Breast epithelium (tissue), 4 donors: ENCODE measurements around the gene KCNJ18. TPM values are rescaled to one million over a fixed set of nuclear protein-coding genes. Genes with fewer than 3 reads are reported as not detected.
"Not testable (repeated sequence)": the region's sequence is repeated elsewhere in the genome, so short reads cannot be mapped to it uniquely, and the experiment has no call there.

Experiments
- DNase-seq, 2 donors: peaks; one replicate each; pipeline ENCODE4 v3.0.0-alpha.2; 2019; ENCODE audit warnings: low spot score in 2 of 2
- H3K27ac ChIP-seq, 2 donors: fragments of 200-600 bp; sonication (generic) in 1 of 2; one replicate each; pipeline ENCODE4 v1.5.1; 2016 to 2019; ENCODE audit warnings: mild to moderate bottlenecking in 1 of 2
- H3K27me3 ChIP-seq, 2 donors: fragments of 200-600 bp; sonication (generic) in 1 of 2; one replicate each; pipeline versions ENCODE4 v1.5.1 to v1.6.0; 2017 to 2019; ENCODE audit warnings: control low read depth in 1 of 2, mild to moderate bottlenecking in 1 of 2
- H3K36me3 ChIP-seq: fragments of 200-600 bp; one replicate; pipeline ENCODE4 v1.5.1; 2019
- H3K4me1 ChIP-seq, 2 donors: fragments of 200-600 bp; sonication (generic); one replicate each; pipeline ENCODE4 v1.5.1; 2016 to 2019; ENCODE audit warnings: control low read depth in 1 of 2
- H3K4me3 ChIP-seq, 3 donors: fragments of 200-600 bp; sonication (generic); 1 replicate in 2 of 3; 2 replicates in 1 of 3; pipeline ENCODE4 v1.5.1; 2016 to 2019; ENCODE audit warnings: mild to moderate bottlenecking in 3 of 3, moderate library complexity in 2 of 3
- H3K9me3 ChIP-seq, 2 donors: fragments of 200-600 bp; sonication (generic) in 1 of 2; one replicate each; pipeline ENCODE4 v1.5.1; 2016 to 2019; ENCODE audit warnings: control low read depth in 1 of 2
- intact Hi-C: fragments of 100-400 bp; cut with DNase I; formaldehyde crosslinking; loops from one replicate; pipeline ENCODE4 v1.15.1; 2023; ENCODE audit warnings: low total_unique reads
- total RNA-seq, 3 donors: library from RNA; depleted of rRNA; stranded (reverse); fragments of >200 nt; gene quantifications; one replicate each; pipeline ENCODE4 v1.1.0, GENCODE V29; 2016

The KCNJ18 gene
- total RNA-seq, 3 donors from 2014 or later = not detected

DNA sequence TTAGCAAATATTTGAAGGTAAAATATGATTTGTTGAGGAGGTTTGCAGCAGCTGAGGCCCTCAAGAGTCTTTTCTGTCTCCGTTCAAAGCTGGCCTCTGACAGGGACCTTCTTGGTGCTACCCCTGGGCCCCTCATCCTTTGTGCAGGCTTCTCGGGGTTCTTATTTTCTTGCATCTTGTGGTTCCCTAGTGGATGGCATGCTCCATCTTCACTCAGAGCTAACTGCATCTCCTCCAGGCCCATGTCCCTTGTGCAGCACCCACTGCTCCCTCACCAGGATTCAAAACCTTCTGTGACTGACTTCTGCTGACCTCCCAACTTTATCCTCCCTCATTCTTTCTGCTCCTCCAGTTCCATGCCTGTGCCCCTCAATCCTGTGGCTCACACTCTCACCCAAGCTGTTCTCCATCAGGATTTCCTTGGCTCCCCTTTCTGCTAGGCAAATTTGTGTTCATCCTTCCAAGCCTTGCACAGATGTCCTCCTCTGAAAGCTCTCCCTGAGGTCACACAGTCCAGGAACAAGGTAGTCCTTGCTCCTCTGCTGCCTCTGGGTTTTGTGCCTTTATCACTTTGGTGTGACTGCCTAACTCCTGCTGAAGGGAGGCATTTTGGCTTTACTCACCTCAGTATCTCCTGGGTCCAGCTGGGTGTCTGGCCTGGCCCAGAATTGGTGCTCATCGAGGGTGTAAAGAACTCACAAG is 25.5 kb upstream of the KCNJ18 start:
- H3K36me3 ChIP-seq, H3K9me3 ChIP-seq, H3K27me3 ChIP-seq, intact Hi-C loops, DNase-seq, H3K27ac ChIP-seq, H3K4me1 ChIP-seq, H3K4me3 ChIP-seq: not testable (repeated sequence)

GRCh38 chr17:21667413-21668117 is 24.8 kb upstream of the KCNJ18 start:
- intact Hi-C loops, DNase-seq: not testable (repeated sequence)

DNA sequence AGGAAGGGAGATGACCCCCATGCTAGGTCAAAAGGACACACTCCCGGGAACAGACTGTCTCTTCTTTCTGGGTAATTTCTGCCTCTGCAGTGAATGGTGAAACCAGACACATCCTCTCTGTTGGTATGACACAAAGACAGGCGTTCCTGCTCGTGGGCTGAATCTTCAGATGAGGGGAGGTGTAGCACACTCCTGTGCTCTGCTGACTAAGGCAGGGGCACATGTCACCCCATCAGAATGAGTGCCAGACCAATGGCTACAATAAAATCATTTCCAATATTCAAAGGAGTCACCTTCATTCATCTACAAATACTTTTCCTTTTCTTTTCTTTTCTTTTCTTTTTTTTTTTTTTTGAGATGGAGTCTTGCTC is 24.2 kb upstream of the KCNJ18 start:
- DNase-seq, H3K9me3 ChIP-seq, H3K27ac ChIP-seq, H3K4me1 ChIP-seq, H3K27me3 ChIP-seq, intact Hi-C loops, H3K36me3 ChIP-seq, H3K4me3 ChIP-seq: not testable (repeated sequence)

More at GRCh38 chr17:21667413-21668117, 24.8 kb upstream of the KCNJ18 start:
- not testable (repeated sequence) for H3K27ac ChIP-seq, H3K4me1 ChIP-seq, H3K9me3 ChIP-seq, H3K36me3 ChIP-seq, H3K4me3 ChIP-seq, H3K27me3 ChIP-seq

DNA sequence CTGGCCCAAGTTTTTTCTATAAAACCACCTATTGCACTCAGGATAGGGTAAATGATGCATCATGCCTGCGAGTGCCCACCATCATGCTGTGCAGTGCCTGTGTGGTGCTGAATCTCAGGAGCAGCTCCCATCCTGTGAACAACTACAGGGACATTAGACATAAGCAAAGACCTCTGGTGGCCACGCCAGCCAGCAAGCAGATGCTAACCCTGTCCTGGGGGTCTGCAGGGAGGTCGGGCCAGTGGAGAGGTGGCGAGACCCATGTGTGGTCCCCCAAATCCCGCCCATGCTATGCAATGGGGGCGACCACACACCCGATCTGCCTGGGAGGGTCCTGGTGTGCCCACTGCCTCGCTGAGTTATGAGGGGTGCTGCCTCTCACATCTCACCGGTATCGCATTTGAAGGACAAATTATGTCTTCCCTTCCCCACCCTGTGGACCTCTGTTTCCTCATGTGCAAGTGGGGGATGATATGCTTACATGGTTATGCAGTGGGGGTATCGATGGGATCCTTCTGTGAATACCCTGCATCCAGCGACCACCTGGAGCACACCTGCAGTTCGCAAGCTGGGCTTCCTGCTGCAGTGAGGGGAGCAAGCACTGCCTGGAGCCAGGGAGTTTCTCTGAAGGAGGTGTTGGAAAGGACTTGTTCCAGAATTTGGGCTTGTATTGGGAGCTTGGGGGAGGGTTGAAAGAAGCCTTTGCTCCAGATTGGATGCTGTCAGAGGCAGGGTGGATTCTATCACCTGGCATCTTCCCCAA is 23.4 kb upstream of the KCNJ18 start:
- H3K4me3 ChIP-seq, intact Hi-C loops, H3K4me1 ChIP-seq, H3K27ac ChIP-seq, H3K36me3 ChIP-seq, H3K9me3 ChIP-seq, DNase-seq, H3K27me3 ChIP-seq: not testable (repeated sequence)

DNA sequence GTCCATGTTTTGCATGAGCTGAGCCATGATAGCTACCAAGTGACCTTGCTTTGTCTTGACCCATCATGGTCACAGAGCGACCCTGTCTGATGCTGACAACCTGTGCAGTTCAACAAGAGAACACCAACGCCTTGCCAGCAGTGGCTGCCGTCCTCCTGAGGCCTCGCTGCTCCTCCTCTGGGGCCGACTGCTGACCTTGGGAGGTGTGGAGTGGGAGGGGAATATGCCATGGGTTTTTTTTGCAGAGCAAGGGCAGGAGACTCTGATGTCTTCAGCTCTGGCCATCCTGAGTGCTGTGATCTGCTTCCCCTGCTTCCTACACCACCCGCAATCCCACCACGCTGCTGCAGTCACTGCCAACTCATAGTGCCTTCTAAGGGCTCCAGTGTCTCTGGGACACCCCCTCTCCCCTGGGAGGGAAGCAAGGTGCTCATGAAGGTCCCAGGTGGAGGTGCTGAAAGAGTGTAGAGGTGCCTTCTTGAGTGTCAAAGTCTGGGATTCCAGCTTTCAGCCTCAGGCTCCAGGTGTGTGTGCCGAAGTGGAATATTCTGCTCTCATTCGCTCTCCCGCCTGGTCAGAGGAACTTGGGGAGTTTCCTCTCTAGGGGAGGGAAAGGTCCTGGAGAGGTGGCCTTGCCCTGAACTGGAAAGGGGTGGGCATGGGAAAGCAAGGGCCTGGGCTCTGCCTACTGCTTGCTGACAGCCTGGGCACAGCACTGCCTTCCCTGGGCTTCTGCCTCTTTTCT is 22.5 kb upstream of the KCNJ18 start:
- H3K4me3 ChIP-seq, H3K36me3 ChIP-seq, intact Hi-C loops, DNase-seq, H3K27ac ChIP-seq, H3K27me3 ChIP-seq, H3K4me1 ChIP-seq, H3K9me3 ChIP-seq: not testable (repeated sequence)

GRCh38 chr17:21670361-21671155 is 21.8 kb upstream of the KCNJ18 start:
- peaks cover 5 to 10% of the 10 kb centered on the region in 2 donors for H3K9me3 ChIP-seq
- H3K36me3 ChIP-seq, intact Hi-C loops, H3K27me3 ChIP-seq, DNase-seq, H3K4me1 ChIP-seq, H3K27ac ChIP-seq, H3K4me3 ChIP-seq: not testable (repeated sequence)

DNA sequence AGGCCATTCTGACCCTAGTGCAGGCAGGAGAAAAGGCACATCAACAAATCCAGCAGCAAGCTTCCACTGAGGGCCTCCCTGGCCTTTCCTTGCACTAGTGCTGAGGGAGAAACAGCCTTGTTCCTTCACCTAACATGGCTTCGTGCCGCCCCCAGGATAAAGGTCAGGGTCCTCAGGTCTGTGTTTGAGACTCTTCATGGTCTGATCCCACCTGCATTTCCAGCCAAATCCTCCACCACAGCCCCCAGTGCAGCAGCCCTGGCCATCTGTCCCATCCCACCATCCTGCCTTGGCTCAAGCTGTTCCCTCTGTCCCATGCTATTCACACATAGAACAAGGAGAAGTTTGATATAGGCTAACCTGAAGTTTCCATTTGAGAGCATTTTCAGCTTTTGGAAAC is 20.9 kb upstream of the KCNJ18 start:
- peaks cover 5 to 10% of the 10 kb centered on the region in 2 donors for H3K9me3 ChIP-seq
- H3K36me3 ChIP-seq, intact Hi-C loops, H3K27me3 ChIP-seq, H3K27ac ChIP-seq, H3K4me1 ChIP-seq, DNase-seq, H3K4me3 ChIP-seq: not testable (repeated sequence)

GRCh38 chr17:21671871-21672270 is 20.5 kb upstream of the KCNJ18 start:
- H3K4me3 ChIP-seq, H3K4me1 ChIP-seq, H3K36me3 ChIP-seq, H3K27ac ChIP-seq, H3K27me3 ChIP-seq, DNase-seq, intact Hi-C loops: not testable (repeated sequence)
- H3K9me3 ChIP-seq = peaks cover 5 to 10% of the 10 kb centered on the region in 2 donors

DNA sequence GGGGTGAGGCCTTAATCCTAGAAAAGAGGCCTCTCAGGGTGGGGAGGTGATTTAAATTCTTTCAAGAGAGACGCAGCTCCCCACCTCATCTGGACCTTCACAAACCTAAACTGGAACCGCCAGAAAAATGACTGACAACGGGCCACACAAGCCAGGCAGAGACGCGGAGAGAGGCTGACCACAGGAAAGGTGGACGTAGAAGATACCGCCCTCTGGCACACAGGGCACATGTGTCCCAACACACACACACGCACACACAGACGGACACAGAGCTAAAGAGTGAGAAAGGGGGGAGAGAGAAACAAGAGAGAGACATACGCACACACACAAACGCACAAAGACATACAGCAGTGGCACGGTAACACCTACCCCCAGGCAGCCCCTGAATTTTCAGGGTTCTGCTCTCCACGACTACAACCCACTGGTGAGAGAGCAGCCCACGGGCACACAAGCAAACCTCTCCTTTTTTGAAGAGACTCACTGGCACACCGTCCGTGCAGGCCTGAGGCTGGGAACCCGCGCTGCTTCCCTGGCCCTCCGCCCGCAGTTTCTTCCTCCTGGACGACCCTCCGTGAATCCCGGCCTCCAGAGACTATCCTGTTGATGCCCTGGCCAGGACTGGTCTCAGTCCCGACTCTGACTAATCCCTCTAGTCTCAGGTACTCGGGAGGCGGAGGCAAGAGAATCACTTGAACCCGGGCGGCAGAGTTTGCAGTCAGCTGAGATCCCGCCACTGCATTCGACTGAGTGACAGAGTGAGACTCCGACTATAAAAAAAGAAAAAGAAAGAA is 18.7 kb upstream of the KCNJ18 start:
- DNase-seq, H3K4me1 ChIP-seq, intact Hi-C loops: not testable (repeated sequence)

More for the DNA sequence above, 18.7 kb upstream of the KCNJ18 start:
- not testable (repeated sequence) for H3K36me3 ChIP-seq, H3K27ac ChIP-seq, H3K27me3 ChIP-seq, H3K4me3 ChIP-seq
- peaks cover 5 to 10% of the 10 kb centered on the region in 2 donors for H3K9me3 ChIP-seq
